PFSK-1 (cell line): ENCODE data around the gene SLC5A1.

ENCODE experiments used
- POLR2AphosphoS5 ChIP-seq: IDR thresholded peaks from 2 replicates; pipeline ENCODE4 v1.6.1; 2012; ENCODE audit warnings: low read depth, mild to moderate bottlenecking, control low read depth, low read length, moderate library complexity
- SIN3A ChIP-seq: IDR thresholded peaks from 2 replicates; pipeline ENCODE4 v1.6.1; 2012; ENCODE audit warnings: mild to moderate bottlenecking, low read length, moderate library complexity, borderline replicate concordance; ENCODE audit not compliant: insufficient read depth
- TAF1 ChIP-seq: IDR thresholded peaks from 2 replicates; pipeline ENCODE4 v1.6.1; 2012; ENCODE audit warnings: low read length, control low read depth, borderline replicate concordance; ENCODE audit not compliant: insufficient read depth
- TF ChIP-seq, protein P1 (sequence below), 2 experiments: IDR thresholded peaks; 2 replicates each; pipeline versions ENCODE4 v1.6.1 to v1.8.0; 2011 to 2012; ENCODE audit warnings: low read depth in 2 of 2, low read length in 2 of 2, control low read depth in 1 of 2, inconsistent platforms in 1 of 2, mild to moderate bottlenecking in 1 of 2, moderate library complexity in 1 of 2; ENCODE audit not compliant: insufficient read depth in 1 of 2

- no peak for TF ChIP-seq POLR2AphosphoS5
- TF ChIP-seq, protein P1, sequence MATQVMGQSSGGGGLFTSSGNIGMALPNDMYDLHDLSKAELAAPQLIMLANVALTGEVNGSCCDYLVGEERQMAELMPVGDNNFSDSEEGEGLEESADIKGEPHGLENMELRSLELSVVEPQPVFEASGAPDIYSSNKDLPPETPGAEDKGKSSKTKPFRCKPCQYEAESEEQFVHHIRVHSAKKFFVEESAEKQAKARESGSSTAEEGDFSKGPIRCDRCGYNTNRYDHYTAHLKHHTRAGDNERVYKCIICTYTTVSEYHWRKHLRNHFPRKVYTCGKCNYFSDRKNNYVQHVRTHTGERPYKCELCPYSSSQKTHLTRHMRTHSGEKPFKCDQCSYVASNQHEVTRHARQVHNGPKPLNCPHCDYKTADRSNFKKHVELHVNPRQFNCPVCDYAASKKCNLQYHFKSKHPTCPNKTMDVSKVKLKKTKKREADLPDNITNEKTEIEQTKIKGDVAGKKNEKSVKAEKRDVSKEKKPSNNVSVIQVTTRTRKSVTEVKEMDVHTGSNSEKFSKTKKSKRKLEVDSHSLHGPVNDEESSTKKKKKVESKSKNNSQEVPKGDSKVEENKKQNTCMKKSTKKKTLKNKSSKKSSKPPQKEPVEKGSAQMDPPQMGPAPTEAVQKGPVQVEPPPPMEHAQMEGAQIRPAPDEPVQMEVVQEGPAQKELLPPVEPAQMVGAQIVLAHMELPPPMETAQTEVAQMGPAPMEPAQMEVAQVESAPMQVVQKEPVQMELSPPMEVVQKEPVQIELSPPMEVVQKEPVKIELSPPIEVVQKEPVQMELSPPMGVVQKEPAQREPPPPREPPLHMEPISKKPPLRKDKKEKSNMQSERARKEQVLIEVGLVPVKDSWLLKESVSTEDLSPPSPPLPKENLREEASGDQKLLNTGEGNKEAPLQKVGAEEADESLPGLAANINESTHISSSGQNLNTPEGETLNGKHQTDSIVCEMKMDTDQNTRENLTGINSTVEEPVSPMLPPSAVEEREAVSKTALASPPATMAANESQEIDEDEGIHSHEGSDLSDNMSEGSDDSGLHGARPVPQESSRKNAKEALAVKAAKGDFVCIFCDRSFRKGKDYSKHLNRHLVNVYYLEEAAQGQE (IDR thresholded peaks at IDR 0.05; ENCODE audit: insufficient read depth in 1 of 2, low read depth in 2 of 2, low read length in 2 of 2), result no peak
- TF ChIP-seq TAF1, result no peak
- no peak for TF ChIP-seq SIN3A
These were observed 84.8 kb downstream of the SLC5A1 start for GRCh38 chr22:32127904-32128303.
